Cardiac fibroblast (primary cell): ENCODE measurements around the gene SLC10A6.

Experiments
- DNase-seq, 2 donors: peaks; one replicate each; pipeline versions ENCODE4 v3.0.0 to v3.0.0-alpha.2; 2010; ENCODE audit warnings: low read depth in 2 of 2
- H3K4me3 ChIP-seq, 2 donors: replicated peaks in 1 of 2; 1 replicate in 1 of 2; 2 replicates in 1 of 2; pipeline ENCODE4 v1.5.1; 2011; ENCODE audit warnings: low read depth in 2 of 2, low read length in 2 of 2, mild to moderate bottlenecking in 2 of 2, moderate library complexity in 1 of 2
- TF ChIP-seq, protein P1 (sequence below): IDR thresholded peaks from one replicate; pipeline ENCODE4 v1.5.1; 2011; ENCODE audit warnings: low read depth, mild to moderate bottlenecking, low read length, inconsistent platforms

The SLC10A6 gene

DNA sequence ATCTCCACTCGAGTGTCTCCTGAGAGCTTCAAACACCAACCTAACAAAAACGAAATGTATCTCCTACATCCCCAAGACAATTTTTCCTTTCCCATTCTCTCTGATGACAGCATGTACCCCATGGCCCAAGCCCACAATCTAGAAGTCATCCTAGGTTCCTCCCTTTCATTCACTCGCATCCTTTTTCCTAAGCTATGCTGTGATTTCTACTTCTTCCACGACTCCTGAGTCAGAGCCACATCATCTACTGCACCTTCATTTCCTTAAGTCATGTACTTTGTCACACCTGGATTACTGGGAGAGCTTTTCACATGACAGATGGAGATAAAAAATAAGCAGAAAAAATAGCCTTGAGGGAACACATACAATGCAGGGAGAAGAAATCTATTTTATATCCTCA lies 23.0 kb upstream of the SLC10A6 start:
- DNase-seq = no peak
- no peak overlapping the region for H3K4me3 ChIP-seq
- TF ChIP-seq, protein P1, sequence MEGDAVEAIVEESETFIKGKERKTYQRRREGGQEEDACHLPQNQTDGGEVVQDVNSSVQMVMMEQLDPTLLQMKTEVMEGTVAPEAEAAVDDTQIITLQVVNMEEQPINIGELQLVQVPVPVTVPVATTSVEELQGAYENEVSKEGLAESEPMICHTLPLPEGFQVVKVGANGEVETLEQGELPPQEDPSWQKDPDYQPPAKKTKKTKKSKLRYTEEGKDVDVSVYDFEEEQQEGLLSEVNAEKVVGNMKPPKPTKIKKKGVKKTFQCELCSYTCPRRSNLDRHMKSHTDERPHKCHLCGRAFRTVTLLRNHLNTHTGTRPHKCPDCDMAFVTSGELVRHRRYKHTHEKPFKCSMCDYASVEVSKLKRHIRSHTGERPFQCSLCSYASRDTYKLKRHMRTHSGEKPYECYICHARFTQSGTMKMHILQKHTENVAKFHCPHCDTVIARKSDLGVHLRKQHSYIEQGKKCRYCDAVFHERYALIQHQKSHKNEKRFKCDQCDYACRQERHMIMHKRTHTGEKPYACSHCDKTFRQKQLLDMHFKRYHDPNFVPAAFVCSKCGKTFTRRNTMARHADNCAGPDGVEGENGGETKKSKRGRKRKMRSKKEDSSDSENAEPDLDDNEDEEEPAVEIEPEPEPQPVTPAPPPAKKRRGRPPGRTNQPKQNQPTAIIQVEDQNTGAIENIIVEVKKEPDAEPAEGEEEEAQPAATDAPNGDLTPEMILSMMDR = no peak

GRCh38 chr4:86870442-86871069 lies 21.4 kb upstream of the SLC10A6 start:
- DNase-seq = no peak
- H3K4me3 ChIP-seq = no peak overlapping the region
- TF ChIP-seq, protein P1 = no peak

DNA sequence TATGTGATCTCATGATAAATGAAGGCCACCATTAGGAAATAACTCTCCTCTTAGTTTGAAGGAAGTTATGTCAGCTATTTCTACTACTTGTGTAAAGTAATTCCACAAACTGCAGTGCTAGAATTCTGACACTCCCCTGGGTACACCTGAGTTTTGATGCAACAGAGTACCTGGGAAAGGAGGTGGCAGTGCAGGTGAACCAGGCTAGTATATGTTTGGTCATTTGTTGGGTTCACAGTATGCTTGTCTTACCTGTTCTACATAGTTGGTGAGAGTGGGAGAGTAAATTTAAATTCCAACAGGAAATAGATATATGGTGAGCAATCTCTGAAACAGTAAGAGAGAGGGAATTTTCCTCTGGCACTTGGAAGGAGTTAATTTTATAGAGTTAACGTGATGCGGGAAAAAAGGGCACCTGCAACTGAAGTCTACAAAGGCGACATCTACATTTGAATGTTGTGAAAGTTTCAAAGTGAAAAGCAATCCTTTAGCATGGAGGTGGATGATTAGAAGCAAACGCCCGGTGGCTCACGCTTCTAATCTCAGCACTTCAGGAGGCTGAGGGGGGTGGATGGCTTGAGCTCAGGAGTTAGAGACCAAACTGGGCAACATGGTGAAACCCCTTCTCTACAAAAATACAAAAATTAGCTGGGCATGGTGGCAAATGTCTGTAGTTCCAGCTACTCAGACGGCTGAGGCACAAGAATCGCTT lies 8.3 kb upstream of the SLC10A6 start:
- no peak overlapping the region for H3K4me3 ChIP-seq
- TF ChIP-seq, protein P1 = no peak
- DNase-seq = no peak

- no peak overlapping the region for H3K4me3 ChIP-seq
- TF ChIP-seq, protein P1 = no peak
- no peak for DNase-seq
These were observed 7.7 kb upstream of the SLC10A6 start for GRCh38 chr4:86856896-86857295.

- TF ChIP-seq, protein P1 = no peak
- H3K4me3 ChIP-seq = no peak overlapping the region
- peak; percentile 59 to 69 for DNase-seq
These were observed 6.4 kb upstream of the SLC10A6 start for GRCh38 chr4:86855572-86855971.

- TF ChIP-seq, protein P1 = no peak
- no peak overlapping the region for H3K4me3 ChIP-seq
- DNase-seq = no peak
These were observed 4.0 kb upstream of the SLC10A6 start for GRCh38 chr4:86853209-86853608.
